Neural progenitor cell (in vitro differentiated cells): ENCODE measurements around the gene OLFM3.

Experiments used
- EZH2 ChIP-seq: fragments of 200-600 bp; sonication (generic); IDR thresholded peaks from 2 replicates; pipeline ENCODE4 v1.6.1; 2017; ENCODE audit warnings: antibody characterized with exemption, mild to moderate bottlenecking, moderate library complexity
- TF ChIP-seq, protein P1 (sequence below): fragments of 200-600 bp; sonication (generic); IDR thresholded peaks from 2 replicates; pipeline ENCODE4 v1.5.1; 2017; ENCODE audit warnings: antibody characterized with exemption, mild to moderate bottlenecking

DNA sequence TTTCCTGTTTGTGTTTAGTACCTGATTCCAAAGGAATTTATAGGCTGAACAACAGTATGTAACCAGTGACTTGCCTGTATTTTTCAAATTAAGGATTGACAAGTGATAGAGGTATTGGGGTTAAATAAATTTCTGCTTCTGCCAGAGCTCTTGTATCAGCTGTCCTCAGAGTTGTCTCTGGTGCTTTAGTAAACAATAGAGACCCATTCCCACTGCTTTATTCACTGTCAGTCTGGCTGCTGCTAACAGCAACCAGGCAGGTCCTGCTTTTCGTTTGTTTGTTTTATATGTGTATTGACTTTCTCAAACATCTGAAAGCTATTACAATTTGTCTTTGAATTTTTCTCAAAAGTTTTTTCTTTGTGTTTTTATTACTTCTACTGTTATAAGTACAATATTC, 76.1 kb downstream of the OLFM3 start:
- TF ChIP-seq, protein P1, sequence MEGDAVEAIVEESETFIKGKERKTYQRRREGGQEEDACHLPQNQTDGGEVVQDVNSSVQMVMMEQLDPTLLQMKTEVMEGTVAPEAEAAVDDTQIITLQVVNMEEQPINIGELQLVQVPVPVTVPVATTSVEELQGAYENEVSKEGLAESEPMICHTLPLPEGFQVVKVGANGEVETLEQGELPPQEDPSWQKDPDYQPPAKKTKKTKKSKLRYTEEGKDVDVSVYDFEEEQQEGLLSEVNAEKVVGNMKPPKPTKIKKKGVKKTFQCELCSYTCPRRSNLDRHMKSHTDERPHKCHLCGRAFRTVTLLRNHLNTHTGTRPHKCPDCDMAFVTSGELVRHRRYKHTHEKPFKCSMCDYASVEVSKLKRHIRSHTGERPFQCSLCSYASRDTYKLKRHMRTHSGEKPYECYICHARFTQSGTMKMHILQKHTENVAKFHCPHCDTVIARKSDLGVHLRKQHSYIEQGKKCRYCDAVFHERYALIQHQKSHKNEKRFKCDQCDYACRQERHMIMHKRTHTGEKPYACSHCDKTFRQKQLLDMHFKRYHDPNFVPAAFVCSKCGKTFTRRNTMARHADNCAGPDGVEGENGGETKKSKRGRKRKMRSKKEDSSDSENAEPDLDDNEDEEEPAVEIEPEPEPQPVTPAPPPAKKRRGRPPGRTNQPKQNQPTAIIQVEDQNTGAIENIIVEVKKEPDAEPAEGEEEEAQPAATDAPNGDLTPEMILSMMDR: no peak
- no peak for TF ChIP-seq EZH2
